HepG2 (cell line): ENCODE measurements around the gene FOLR2. TPM values are rescaled to one million over a fixed set of nuclear protein-coding genes. Genes with fewer than 3 reads are reported as not detected.
"Not testable (repeated sequence)": the region's sequence is repeated elsewhere in the genome, so short reads cannot be mapped to it uniquely, and the experiment has no call there.

ENCODE experiments used
- ATAC-seq: fragments of 200-7000 bp; cut with Tn5 transposase; 3 replicates; pipeline ENCODE4 v1.9.1; 2020; ENCODE audit warnings: mild to moderate bottlenecking, moderate library complexity
- BruUV-seq: library from RNA; stranded (reverse); fragments of 400-500 nt; replicated peaks from 2 replicates; lab custom pipeline; 2021; lab: Mats Ljungman, UMichigan
- CTCF ChIA-PET: fragments of 300-600 bp; formaldehyde crosslinking; extraction: SDS; loops from one replicate; lab custom pipeline; 2021; ENCODE audit warnings: low total read pairs, inconsistent platforms, low intra/inter-chr PET ratio; lab: Yijun Ruan, JAX
- POLR2A ChIA-PET: fragments of 350-600 bp; sonication (Branson Sonifier 250); formaldehyde crosslinking; loops from one replicate; lab custom pipeline; 2020; ENCODE audit warnings: antibody characterized with exemption, inconsistent platforms; lab: Yijun Ruan, JAX
- DNase-seq: peaks from one replicate; pipeline ENCODE4 v3.0.0-alpha.2; 2015; ENCODE audit warnings: low spot score
- FAIRE-seq: peaks from 3 replicates; lab custom pipeline; 2011; peaks lifted over from hg19 to GRCh38; lab: Jason Lieb, UNC
- H2AFZ ChIP-seq: one replicate; pipeline ENCODE4 v1.6.1; 2011; ENCODE audit warnings: low read length, inconsistent platforms
- H3K27ac ChIP-seq: fragments of 300-600 bp; 3 replicates; pipeline ENCODE4 v1.8.0; 2011; ENCODE audit warnings: mixed run types, mild to moderate bottlenecking, mixed read lengths, low read length, inconsistent platforms; ENCODE audit not compliant: insufficient read depth; ENCODE audit errors: extremely low read length
- H3K27me3 ChIP-seq, 2 experiments: fragments of 200-600 bp in 1 of 2; 2 replicates in 1 of 2; 3 replicates in 1 of 2; pipeline versions ENCODE4 v1.6.0 to v1.8.0; 2011; ENCODE audit warnings: low read length in 2 of 2, mild to moderate bottlenecking in 2 of 2, moderate library complexity in 2 of 2, inconsistent platforms in 1 of 2; ENCODE audit not compliant: insufficient read depth in 2 of 2, control insufficient read depth in 1 of 2
- H3K36me3 ChIP-seq, 2 experiments: fragments of 200-600 bp in 1 of 2; replicated peaks in 1 of 2; 2 replicates in 1 of 2; 3 replicates in 1 of 2; pipeline versions ENCODE4 v1.5.1 to v1.8.0; 2011; ENCODE audit warnings: low read length in 2 of 2, inconsistent platforms in 1 of 2; ENCODE audit not compliant: insufficient read depth in 2 of 2, control insufficient read depth in 1 of 2
- H3K4me1 ChIP-seq: 2 replicates; pipeline ENCODE4 v1.5.1; 2012; ENCODE audit warnings: low read length, inconsistent platforms; ENCODE audit not compliant: insufficient read depth
- H3K4me2 ChIP-seq: 2 replicates; pipeline ENCODE4 v1.6.0; 2011; ENCODE audit warnings: low read depth, low read length, inconsistent platforms
- H3K4me3 ChIP-seq, 3 experiments: fragments of 200-600 bp in 1 of 3; sonication (generic), shearing (Covaris generic) in 1 of 3; replicated peaks in 1 of 3; 2 replicates each; pipeline ENCODE4 v1.5.1; 2011 to 2016; ENCODE audit warnings: low read length in 3 of 3, inconsistent platforms in 2 of 3, low read depth in 2 of 3, mild to moderate bottlenecking in 2 of 3, control low read depth in 1 of 3, mixed read lengths in 1 of 3; ENCODE audit not compliant: insufficient read depth in 1 of 3
- H3K79me2 ChIP-seq: one replicate; pipeline ENCODE4 v1.6.1; 2011; ENCODE audit warnings: low read length, inconsistent platforms; ENCODE audit not compliant: insufficient read depth
- H3K9ac ChIP-seq: 2 replicates; pipeline ENCODE4 v1.6.0; 2011; ENCODE audit warnings: mild to moderate bottlenecking, low read depth, low read length, inconsistent platforms; ENCODE audit not compliant: insufficient read depth
- H3K9me3 ChIP-seq: 2 replicates; pipeline ENCODE4 v1.5.1; 2012; ENCODE audit warnings: mild to moderate bottlenecking, low read length
- H4K20me1 ChIP-seq: 2 replicates; pipeline ENCODE4 v1.6.0; 2011; ENCODE audit warnings: inconsistent platforms, mild to moderate bottlenecking, low read length, moderate library complexity; ENCODE audit not compliant: insufficient read depth
- NR2F1 ChIP-seq, 2 experiments: fragments of 450-650 bp in 1 of 2; formaldehyde crosslinking in 1 of 2; IDR thresholded peaks; 2 replicates each; pipeline versions ENCODE4 v1.5.0 to v1.6.1; 2016 to 2020; ENCODE audit warnings: mild to moderate bottlenecking in 1 of 2, missing compliant biosample characterization in 1 of 2, missing genetic modification reagents in 1 of 2, moderate library complexity in 1 of 2
- NR2F2 ChIP-seq: IDR thresholded peaks from 2 replicates; pipeline ENCODE4 v1.6.1; 2012; ENCODE audit warnings: low read depth, inconsistent platforms, borderline replicate concordance
- RNF2 ChIP-seq: fragments of 450-650 bp; conservative IDR thresholded peaks from 2 replicates; pipeline ENCODE4 v1.6.1; 2016; ENCODE audit warnings: low read depth
- SMARCE1 ChIP-seq: fragments of 450-650 bp; IDR thresholded peaks from 2 replicates; pipeline ENCODE4 v1.6.1; 2017; ENCODE audit warnings: borderline replicate concordance
- ZNF850 ChIP-seq: sonication (generic); formaldehyde crosslinking; conservative IDR thresholded peaks from 2 replicates; pipeline ENCODE4 v1.9.0; 2021; ENCODE audit warnings: mild to moderate bottlenecking, missing genetic modification reagents
- WGBS: methylation state at CpG from one replicate; pipeline ENCODE4 v1.1.6; 2017; ENCODE audit warnings: low lambda C conversion rate; 5-methylcytosine and 5-hydroxymethylcytosine counted together
- in situ Hi-C: cut with HindIII; loops from 2 replicates; pipeline ENCODE4 v1.10.0; 2017; ENCODE audit warnings: low pct_unique_long_range_greater_than_20kb; ENCODE audit not compliant: extremely low pct_ligation_motif_present
- intact Hi-C: fragments of 100-400 bp; cut with micrococcal nuclease; formaldehyde crosslinking; loops from one replicate; pipeline ENCODE4 v1.10.0; 2022; ENCODE audit not compliant: unreplicated experiment
- polyA plus RNA-seq, 8 experiments: library from polyadenylated mRNA; depleted of rRNA in 3 of 8; stranded (reverse) in 7 of 8; unstranded in 1 of 8; fragments of >200 nt; fragmentation: Illumina TruSeq in 4 of 8; extraction: Trizol in 4 of 8; gene quantifications; 2 replicates each; pipeline versions ENCODE4 v1.2.1 to v1.2.3, GENCODE V29; 2011 to 2016; ENCODE audit warnings: low read depth in 4 of 8, missing spikeins in 1 of 8, mixed read lengths in 1 of 8; ENCODE audit not compliant: insufficient read depth in 1 of 8
- total RNA-seq, 5 experiments: library from RNA; depleted of rRNA; stranded (reverse); fragments of >200 nt; fragmentation: Illumina TruSeq; extraction: Trizol; gene quantifications; 2 replicates each; pipeline ENCODE4 v1.2.3, GENCODE V29; 2016; ENCODE audit warnings: low read depth in 1 of 5

The FOLR2 gene
- total and polyA plus RNA-seq, 2 of the 13 experiments (the other 11 are each of a cell fraction or from before 2014, with no cell fraction given) = 0.09 TPM; not detected in 1

DNA sequence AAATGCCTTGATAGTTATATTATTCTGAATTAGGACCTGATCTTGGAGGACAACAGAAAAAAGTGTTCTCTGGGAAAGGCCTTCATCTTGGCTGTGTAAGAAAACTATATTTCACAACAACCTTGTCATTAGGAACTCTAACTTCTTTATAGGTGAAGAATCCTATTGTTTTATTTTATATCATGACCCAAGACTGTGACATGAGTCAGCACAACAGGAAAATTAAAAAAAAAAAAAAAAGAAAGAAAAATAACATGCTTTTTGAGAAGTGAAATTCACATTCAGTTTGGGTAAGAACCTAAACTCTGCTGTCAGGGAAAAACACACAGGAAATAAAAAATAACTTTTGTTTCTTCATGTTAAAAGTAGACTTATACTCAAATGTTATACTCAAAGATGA, 11.7 kb upstream of the FOLR2 start:
- DNase-seq = no peak
- TF ChIP-seq RNF2 (no peak), NR2F1 (CRISPR knock-in tag; IDR thresholded peaks at IDR 0.05) (no peak), SMARCE1 (no peak), NR2F2 (no peak), ZNF850 (CRISPR knock-in tag) (no peak)
- Histone ChIP-seq H3K27me3 (no peaks in the 10 kb centered on the region; a peak in 1 of 5 replicates), H2AFZ (no peak overlapping the region), H3K9ac (no peak overlapping the region), H4K20me1 (no peaks in the 10 kb centered on the region), H3K4me2 (no peak overlapping the region), H3K4me3 (no peak overlapping the region), H3K4me1 (no peaks in the 10 kb centered on the region), H3K79me2 (no peaks in the 10 kb centered on the region), H3K36me3 (no peaks in the 10 kb centered on the region), H3K9me3 (no peaks in the 10 kb centered on the region), H3K27ac (no peak overlapping the region)
- ATAC-seq = no peak
- no peak for FAIRE-seq
- intact Hi-C loops = no loop called here
- CTCF ChIA-PET = no interaction called here
- BruUV-seq = no TSS peak
- POLR2A ChIA-PET = no interaction called here
- in situ Hi-C loops = no loop called here

DNA sequence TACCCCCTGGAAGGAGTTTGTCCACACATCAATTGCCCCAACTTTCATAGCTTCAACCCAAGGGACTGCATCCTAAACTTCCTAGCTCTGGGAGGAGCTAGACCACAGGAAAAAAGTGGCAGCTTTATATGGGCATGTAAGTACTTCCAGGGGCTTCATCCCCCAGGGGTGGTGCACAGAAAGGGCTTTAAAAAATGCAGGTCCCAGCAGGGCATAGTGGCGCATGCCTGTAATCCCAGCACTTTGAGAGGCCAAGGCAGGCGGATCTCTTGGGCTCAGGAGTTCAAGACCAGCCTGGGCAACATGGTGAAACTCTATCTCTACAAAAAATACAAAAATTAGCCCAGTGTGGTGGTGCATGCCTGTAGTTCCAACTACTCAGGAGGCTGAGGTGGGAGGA, 9.8 kb upstream of the FOLR2 start:
- H3K79me2 ChIP-seq, H3K27me3 ChIP-seq, ATAC-seq, H3K27ac ChIP-seq, H3K4me3 ChIP-seq, DNase-seq, intact Hi-C loops, FAIRE-seq, H4K20me1 ChIP-seq, H3K9me3 ChIP-seq, CTCF ChIA-PET, H3K36me3 ChIP-seq, in situ Hi-C loops, H3K4me2 ChIP-seq, H3K4me1 ChIP-seq, H2AFZ ChIP-seq, BruUV-seq, H3K9ac ChIP-seq: not testable (repeated sequence)
- 68% methylated on average over 2 of the region's 2 CpGs for WGBS
- POLR2A ChIA-PET = interaction anchor here (0.9 kb wide), 1 partner anchor 16 kb away, joined by 4 read pairs; no protein-coding TSS in a partner anchor
